Fibroblast of mammary gland (primary cell): ENCODE results near the gene TASOR.
"Not testable (repeated sequence)": the region's sequence is repeated elsewhere in the genome, so short reads cannot be mapped to it uniquely, and the experiment has no call there.

ENCODE experiments used
- DNase-seq: peaks from one replicate; pipeline ENCODE4 v3.0.0-alpha.2; 2010; ENCODE audit warnings: low read depth
- H3K4me3 ChIP-seq: 2 replicates; pipeline ENCODE4 v1.5.1; 2011; ENCODE audit warnings: low read depth, mild to moderate bottlenecking, low read length, moderate library complexity; ENCODE audit not compliant: control insufficient read depth
- CTCF ChIP-seq: conservative IDR thresholded peaks from 2 replicates; pipeline ENCODE4 v1.5.1; 2011; ENCODE audit warnings: low read depth, low read length, inconsistent platforms; ENCODE audit not compliant: control insufficient read depth, insufficient read depth

TASOR gene

GRCh38 chr3:56693750-56694149, 10.7 kb upstream of the TASOR start:
- no peak for TF ChIP-seq CTCF
- H3K4me3 ChIP-seq, result no peak overlapping the region
- DNase-seq, result no peak

GRCh38 chr3:56692520-56693433, 9.7 kb upstream of the TASOR start:
- not testable (repeated sequence) for DNase-seq, H3K4me3 ChIP-seq

GRCh38 chr3:56692001-56692365, 8.9 kb upstream of the TASOR start:
- DNase-seq, H3K4me3 ChIP-seq: not testable (repeated sequence)

GRCh38 chr3:56691165-56692000, 8.3 kb upstream of the TASOR start:
- H3K4me3 ChIP-seq, result no peak overlapping the region
- TF ChIP-seq CTCF, result no peak
- DNase-seq, result peak; percentile 23

GRCh38 chr3:56689303-56689702, 6.2 kb upstream of the TASOR start:
- no peak overlapping the region for H3K4me3 ChIP-seq
- no peak for DNase-seq

GRCh38 chr3:56688191-56688590, 5.1 kb upstream of the TASOR start:
- no peak for DNase-seq
- no peak overlapping the region for H3K4me3 ChIP-seq
- TF ChIP-seq CTCF, result no peak

More at GRCh38 chr3:56689303-56689702, 6.2 kb upstream of the TASOR start:
- no peak for TF ChIP-seq CTCF

GRCh38 chr3:56684029-56684428, 964 bp upstream of the TASOR start:
- H3K4me3 ChIP-seq, result no peak overlapping the region
- DNase-seq, result no peak
- TF ChIP-seq CTCF, result no peak
